Natural killer cell (primary cell): ENCODE data around the gene PLXDC1. TPM values are rescaled to one million over a fixed set of nuclear protein-coding genes. Genes with fewer than 3 reads are reported as not detected.

Experiments used
- ATAC-seq, 3 donors: fragments of 150-1000 bp in 2 of 3; fragments of 200-7000 bp in 1 of 3; cut with Tn5 transposase; 1 replicate in 1 of 3; 2 replicates in 2 of 3; pipeline ENCODE4 v1.10.0; 2021; ENCODE audit warnings: mild to moderate bottlenecking in 2 of 3, moderate library complexity in 2 of 3
- DNase-seq, 2 donors: peaks; one replicate each; pipeline versions ENCODE4 v3.0.0 to v3.0.0-alpha.2; 2013 to 2021; ENCODE audit warnings: mixed read lengths in 1 of 2
- H3K27ac ChIP-seq: one replicate; pipeline ENCODE4 v1.5.1; 2013; ENCODE audit warnings: mild to moderate bottlenecking, low read length
- H3K27me3 ChIP-seq: one replicate; pipeline ENCODE4 v1.6.1; 2013; ENCODE audit warnings: low read length; ENCODE audit not compliant: control insufficient read depth, insufficient read depth
- H3K36me3 ChIP-seq: one replicate; pipeline ENCODE4 v1.6.1; 2013; ENCODE audit warnings: low read length; ENCODE audit not compliant: control insufficient read depth, insufficient read depth
- H3K4me1 ChIP-seq: one replicate; pipeline ENCODE4 v1.6.1; 2013; ENCODE audit warnings: low read length; ENCODE audit not compliant: control insufficient read depth, insufficient read depth
- H3K4me3 ChIP-seq: one replicate; pipeline ENCODE4 v1.5.1; 2013; ENCODE audit warnings: low read length
- H3K9me3 ChIP-seq: one replicate; pipeline ENCODE4 v1.6.1; 2013; ENCODE audit warnings: low read length; ENCODE audit not compliant: control insufficient read depth, insufficient read depth
- H3K27ac Mint-ChIP-seq, 2 donors: one replicate each; pipeline ENCODE4 v1.8.0; 2022; ENCODE audit warnings: mild to moderate bottlenecking in 2 of 2, mixed read lengths in 2 of 2, moderate library complexity in 1 of 2
- H3K27me3 Mint-ChIP-seq, 2 donors: one replicate each; pipeline ENCODE4 v1.8.0; 2022; ENCODE audit warnings: low read depth in 2 of 2, mixed read lengths in 2 of 2
- H3K36me3 Mint-ChIP-seq: one replicate; pipeline ENCODE4 v1.8.0; 2022; ENCODE audit warnings: mixed read lengths
- H3K4me1 Mint-ChIP-seq, 2 donors: one replicate each; pipeline ENCODE4 v1.8.0; 2022; ENCODE audit warnings: mixed read lengths in 2 of 2
- H3K4me3 Mint-ChIP-seq: one replicate; pipeline ENCODE4 v1.8.0; 2022; ENCODE audit warnings: mild to moderate bottlenecking, moderate library complexity, mixed read lengths
- H3K9me3 Mint-ChIP-seq, 2 donors: one replicate each; pipeline ENCODE4 v1.8.0; 2022; ENCODE audit warnings: mixed read lengths in 2 of 2
- WGBS: methylation state at CpG from one replicate; pipeline ENCODE4 v1.1.7; 2013; ENCODE audit warnings: missing lambda C conversion rate; ENCODE audit not compliant: insufficient coverage; 5-methylcytosine and 5-hydroxymethylcytosine counted together
- intact Hi-C: fragments of 100-400 bp; cut with micrococcal nuclease; formaldehyde crosslinking; loops from one replicate; pipeline ENCODE4 v1.14.2; 2022
- total RNA-seq, 4 donors: library from RNA; stranded (reverse); fragments of 120-200 nt in 1 of 4; gene quantifications; one replicate each; pipeline versions ENCODE4 v1.2.3 to v1.2.4, GENCODE V29; 2013 to 2022
- TF ChIP-seq, protein P1 (sequence below): fragments of 200-600 bp; IDR thresholded peaks from one replicate; pipeline ENCODE4 v1.8.0; 2022; ENCODE audit warnings: antibody characterized with exemption

Gene PLXDC1
- total RNA-seq, 3 donors from 2014 or later (not counting 1 experiment from before 2014, with no cell fraction given) = 5.7 to 53.6 (median 15.9) TPM

DNA sequence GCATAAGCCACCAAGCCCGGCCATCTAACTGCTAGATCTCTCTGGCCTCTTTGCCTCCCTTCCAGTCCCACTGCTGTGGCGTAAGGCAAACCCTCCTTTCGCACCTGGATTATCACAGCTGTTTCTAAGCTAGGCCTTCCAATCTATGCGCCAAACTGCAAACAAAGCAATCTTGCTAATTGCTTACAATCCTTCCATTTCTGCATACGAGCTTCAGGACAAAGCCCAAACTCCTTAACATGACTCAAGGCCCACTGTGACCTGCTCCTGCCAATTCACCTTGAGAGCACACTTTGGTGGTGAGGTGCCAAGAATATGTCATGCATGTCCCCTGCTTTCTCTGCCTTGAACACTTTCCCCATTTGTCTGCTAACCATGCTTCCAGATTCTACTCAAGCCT is 20.5 kb upstream of the PLXDC1 start:
- peaks cover 13% of the 10 kb centered on the region for H3K36me3 ChIP-seq
- H3K27ac ChIP-seq = no peak overlapping the region
- H3K4me1 Mint-ChIP-seq = peaks cover 7 to 24% of the 10 kb centered on the region in 2 donors
- no peak overlapping the region for H3K4me3 ChIP-seq
- TF ChIP-seq, protein P1, sequence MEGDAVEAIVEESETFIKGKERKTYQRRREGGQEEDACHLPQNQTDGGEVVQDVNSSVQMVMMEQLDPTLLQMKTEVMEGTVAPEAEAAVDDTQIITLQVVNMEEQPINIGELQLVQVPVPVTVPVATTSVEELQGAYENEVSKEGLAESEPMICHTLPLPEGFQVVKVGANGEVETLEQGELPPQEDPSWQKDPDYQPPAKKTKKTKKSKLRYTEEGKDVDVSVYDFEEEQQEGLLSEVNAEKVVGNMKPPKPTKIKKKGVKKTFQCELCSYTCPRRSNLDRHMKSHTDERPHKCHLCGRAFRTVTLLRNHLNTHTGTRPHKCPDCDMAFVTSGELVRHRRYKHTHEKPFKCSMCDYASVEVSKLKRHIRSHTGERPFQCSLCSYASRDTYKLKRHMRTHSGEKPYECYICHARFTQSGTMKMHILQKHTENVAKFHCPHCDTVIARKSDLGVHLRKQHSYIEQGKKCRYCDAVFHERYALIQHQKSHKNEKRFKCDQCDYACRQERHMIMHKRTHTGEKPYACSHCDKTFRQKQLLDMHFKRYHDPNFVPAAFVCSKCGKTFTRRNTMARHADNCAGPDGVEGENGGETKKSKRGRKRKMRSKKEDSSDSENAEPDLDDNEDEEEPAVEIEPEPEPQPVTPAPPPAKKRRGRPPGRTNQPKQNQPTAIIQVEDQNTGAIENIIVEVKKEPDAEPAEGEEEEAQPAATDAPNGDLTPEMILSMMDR = no peak
- peaks cover 22% of the 10 kb centered on the region for H3K4me1 ChIP-seq
- ATAC-seq (no peak), DNase-seq (no peak)
- no peaks in the 10 kb centered on the region for H3K9me3 Mint-ChIP-seq
- WGBS = 90% methylated on average over 5 of the region's 5 CpGs
- no peaks in the 10 kb centered on the region for H3K27me3 Mint-ChIP-seq
- no peaks in the 10 kb centered on the region for H3K27me3 ChIP-seq
- no peak overlapping the region for H3K27ac Mint-ChIP-seq
- H3K36me3 Mint-ChIP-seq = no peaks in the 10 kb centered on the region
- intact Hi-C loops = no loop called here
- H3K4me3 Mint-ChIP-seq = no peak overlapping the region
- H3K9me3 ChIP-seq = no peaks in the 10 kb centered on the region

DNA sequence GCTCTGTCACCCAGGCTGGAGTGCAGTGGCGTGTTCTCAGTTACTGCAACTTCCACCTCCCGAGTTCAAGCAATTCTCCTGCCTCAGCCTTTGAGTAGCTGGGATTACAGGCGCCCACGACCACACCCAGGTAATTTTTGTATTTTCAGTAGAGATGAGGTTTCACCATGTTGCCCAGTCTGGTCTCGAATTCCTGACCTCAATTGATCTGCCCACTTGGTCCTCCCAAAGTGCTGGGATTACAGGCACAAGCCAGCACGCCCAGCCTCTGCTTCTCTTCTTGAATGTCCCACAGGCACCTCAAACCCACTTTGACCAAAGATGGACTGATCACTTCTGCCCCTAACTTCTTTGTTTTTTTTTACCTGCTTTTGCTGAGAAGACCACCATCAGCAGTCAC is 19.1 kb upstream of the PLXDC1 start:
- intact Hi-C loops = no loop called here
- H3K4me1 ChIP-seq = peaks cover 35% of the 10 kb centered on the region
- H3K9me3 ChIP-seq = no peaks in the 10 kb centered on the region
- H3K27me3 Mint-ChIP-seq = no peaks in the 10 kb centered on the region
- no peaks in the 10 kb centered on the region for H3K9me3 Mint-ChIP-seq
- no peak overlapping the region for H3K4me3 ChIP-seq
- TF ChIP-seq, protein P1 = no peak
- no peaks in the 10 kb centered on the region for H3K36me3 Mint-ChIP-seq
- no peak overlapping the region for H3K27ac ChIP-seq
- no peak overlapping the region for H3K27ac Mint-ChIP-seq
- no peak for ATAC-seq
- no peak overlapping the region for H3K4me3 Mint-ChIP-seq
- 66% methylated on average over 6 of the region's 6 CpGs for WGBS
- peaks cover 4% of the 10 kb centered on the region for H3K36me3 ChIP-seq
- peaks cover 17 to 36% of the 10 kb centered on the region in 2 donors for H3K4me1 Mint-ChIP-seq
- no peak for DNase-seq
- H3K27me3 ChIP-seq = no peaks in the 10 kb centered on the region

DNA sequence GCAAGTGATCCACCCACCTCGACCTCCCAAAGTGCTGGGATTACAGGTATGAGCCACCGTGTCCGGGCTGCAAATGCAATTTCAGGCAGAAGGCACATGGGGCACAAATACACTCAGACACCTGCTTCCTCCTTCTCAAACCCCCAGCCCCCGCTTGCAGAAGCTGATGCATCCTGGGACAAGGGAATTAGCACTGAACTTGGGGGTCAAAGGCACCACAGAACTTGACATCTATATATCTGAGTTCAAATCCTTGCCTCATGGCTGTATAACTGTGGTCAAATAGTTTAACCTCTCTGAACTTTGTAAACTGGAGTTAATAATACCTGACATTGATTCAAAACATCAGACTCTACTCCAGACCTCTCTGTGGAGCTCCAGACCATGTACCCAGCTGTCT is 18.7 kb upstream of the PLXDC1 start:
- no peak overlapping the region for H3K4me3 ChIP-seq
- H3K27me3 ChIP-seq = no peaks in the 10 kb centered on the region
- Mint-ChIP-seq H3K4me1 (peaks cover 18 to 37% of the 10 kb centered on the region in 2 donors), H3K4me3 (no peak overlapping the region), H3K9me3 (no peaks in the 10 kb centered on the region), H3K27ac (no peak overlapping the region), H3K36me3 (no peaks in the 10 kb centered on the region), H3K27me3 (no peaks in the 10 kb centered on the region)
- no peak overlapping the region for H3K27ac ChIP-seq
- H3K36me3 ChIP-seq = no peaks in the 10 kb centered on the region
- peaks cover 38% of the 10 kb centered on the region for H3K4me1 ChIP-seq
- TF ChIP-seq, protein P1 = no peak
- no peaks in the 10 kb centered on the region for H3K9me3 ChIP-seq
- intact Hi-C loops = no loop called here
- 36% methylated on average over 4 of the region's 4 CpGs for WGBS
- no peak for DNase-seq
- no peak for ATAC-seq

DNA sequence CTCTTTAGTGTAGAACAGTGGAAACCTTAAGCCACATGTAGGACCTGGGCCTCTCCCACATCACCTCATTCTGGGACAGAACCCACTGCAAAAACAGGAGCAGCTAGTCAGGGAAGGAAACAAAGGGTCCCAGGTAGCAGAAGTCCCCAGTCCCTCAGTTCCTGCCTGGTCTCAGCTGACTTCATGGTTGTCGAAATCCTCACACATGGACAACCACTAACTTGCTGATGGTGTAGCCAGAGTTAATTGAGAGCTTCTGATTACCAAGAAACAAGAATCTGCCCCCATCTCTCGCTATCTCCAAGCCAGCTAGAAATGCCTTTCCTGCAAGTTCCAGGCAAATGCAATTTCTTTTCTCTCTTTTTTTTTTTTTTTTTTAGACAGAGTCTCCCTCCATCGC is 18.1 kb upstream of the PLXDC1 start:
- TF ChIP-seq, protein P1 = no peak
- Mint-ChIP-seq H3K4me3 (no peak overlapping the region), H3K9me3 (no peaks in the 10 kb centered on the region), H3K4me1 (peaks cover 24 to 37% of the 10 kb centered on the region in 2 donors), H3K27ac (no peak overlapping the region), H3K36me3 (no peaks in the 10 kb centered on the region), H3K27me3 (no peaks in the 10 kb centered on the region)
- intact Hi-C loops = loop anchor here (5.0 kb wide), 1 partner anchor 63 kb away; no protein-coding TSS in a partner anchor
- H3K27ac ChIP-seq = no peak overlapping the region
- no peaks in the 10 kb centered on the region for H3K9me3 ChIP-seq
- ATAC-seq = no peak
- no peak for DNase-seq
- no peaks in the 10 kb centered on the region for H3K27me3 ChIP-seq
- peaks cover 39% of the 10 kb centered on the region for H3K4me1 ChIP-seq
- 72% methylated on average over 2 of the region's 3 CpGs for WGBS
- no peaks in the 10 kb centered on the region for H3K36me3 ChIP-seq
- no peak overlapping the region for H3K4me3 ChIP-seq
